OCI-LY7 (cell line): Measurements from ENCODE around the gene ATP11C.

ENCODE experiments used
- CTCF ChIP-seq: fragments of 200-600 bp; sonication (generic); conservative IDR thresholded peaks from 2 replicates; pipeline ENCODE4 v1.5.1; 2014; ENCODE audit warnings: mild to moderate bottlenecking, antibody characterized with exemption, low read length, moderate library complexity, mixed read lengths
- EZH2phosphoT487 ChIP-seq: fragments of 200-600 bp; sonication (generic); IDR thresholded peaks from 2 replicates; pipeline ENCODE4 v1.6.1; 2018; ENCODE audit warnings: low read depth, borderline replicate concordance, mild to moderate bottlenecking, mixed run types, antibody characterized with exemption, low read length, moderate library complexity, mixed read lengths

- no peak for TF ChIP-seq CTCF
- no peak for TF ChIP-seq EZH2phosphoT487
Measured at GRCh38 chrX:139738581-139738980, 194.3 kb downstream of the ATP11C start.
